K562 (cell line): ENCODE measurements around the gene SPIRE1. TPM values are rescaled to one million over a fixed set of nuclear protein-coding genes. Genes with fewer than 3 reads are reported as not detected.

ENCODE experiments used
- ATAC-seq: fragments of 200-7000 bp; cut with Tn5 transposase; 3 replicates; pipeline ENCODE4 v1.9.1; 2020; ENCODE audit warnings: moderate library complexity
- BruUV-seq: library from RNA; stranded (reverse); fragments of 400-500 nt; replicated peaks from 2 replicates; lab custom pipeline; 2021; lab: Mats Ljungman, UMichigan
- CTCF ChIA-PET: fragments of 300-600 bp; formaldehyde crosslinking; extraction: SDS; loops from one replicate; lab custom pipeline; 2021; ENCODE audit warnings: low intra/inter-chr PET ratio; lab: Yijun Ruan, JAX
- POLR2A ChIA-PET: fragments of 300-600, 350-650 bp; sonication (Branson Sonifier 250); formaldehyde crosslinking; extraction: SDS; loops from one replicate; lab custom pipeline; 2021; ENCODE audit warnings: antibody characterized with exemption, inconsistent platforms; lab: Yijun Ruan, JAX
- DNase-seq, 4 experiments: peaks; one replicate each; pipeline versions ENCODE4 v3.0.0 to v3.0.0-alpha.2; 2011 to 2018; ENCODE audit warnings: low spot score in 3 of 4, mixed read lengths in 3 of 4; ENCODE audit errors: extremely low read depth in 1 of 4
- FAIRE-seq: peaks from 2 replicates; lab custom pipeline; 2011; peaks lifted over from hg19 to GRCh38; lab: Jason Lieb, UNC
- H2AFZ ChIP-seq: 2 replicates; pipeline ENCODE4 v1.6.0; 2011; ENCODE audit warnings: low read depth, low read length, control low read depth, inconsistent platforms
- H3K27ac ChIP-seq: fragments of 200-600 bp; 3 replicates; pipeline ENCODE4 v1.8.0; 2011; ENCODE audit warnings: low read depth, mild to moderate bottlenecking, control low read depth, inconsistent platforms, low read length, moderate library complexity, mixed read lengths; ENCODE audit errors: extremely low read depth
- H3K27me3 ChIP-seq, 2 experiments: fragments of 300-600 bp in 1 of 2; 2 replicates in 1 of 2; 3 replicates in 1 of 2; pipeline versions ENCODE4 v1.6.0 to v1.8.0; 2011; ENCODE audit warnings: inconsistent platforms in 2 of 2, low read length in 2 of 2, mild to moderate bottlenecking in 1 of 2, mixed read lengths in 1 of 2, moderate library complexity in 1 of 2; ENCODE audit not compliant: control insufficient read depth in 2 of 2, insufficient read depth in 2 of 2
- H3K36me3 ChIP-seq: fragments of 300-600 bp; 3 replicates; pipeline ENCODE4 v1.8.0; 2011; ENCODE audit warnings: mild to moderate bottlenecking, low read length, inconsistent platforms; ENCODE audit not compliant: control insufficient read depth, insufficient read depth
- H3K4me1 ChIP-seq, 2 experiments: fragments of 200-600 bp in 1 of 2; replicated peaks in 1 of 2; 2 replicates in 1 of 2; 3 replicates in 1 of 2; pipeline versions ENCODE4 v1.5.1 to v1.8.0; 2011; ENCODE audit warnings: inconsistent platforms in 2 of 2, low read length in 2 of 2, mild to moderate bottlenecking in 1 of 2, mixed read lengths in 1 of 2, moderate library complexity in 1 of 2; ENCODE audit not compliant: control insufficient read depth in 2 of 2, insufficient read depth in 2 of 2
- H3K4me2 ChIP-seq: 2 replicates; pipeline ENCODE4 v1.6.1; 2011; ENCODE audit warnings: low read length, control low read depth, inconsistent platforms, mixed read lengths; ENCODE audit not compliant: insufficient read depth
- H3K4me3 ChIP-seq: fragments of 200-600 bp; sonication (generic), shearing (Covaris generic); 2 replicates; pipeline ENCODE4 v1.5.1; 2016; ENCODE audit warnings: control low read depth, inconsistent platforms
- H3K79me2 ChIP-seq: fragments of 200-600 bp; 3 replicates; pipeline ENCODE4 v1.8.0; 2011; ENCODE audit warnings: low read length, inconsistent platforms; ENCODE audit not compliant: control insufficient read depth, insufficient read depth
- H3K9ac ChIP-seq, 2 experiments: 2 replicates each; pipeline versions ENCODE4 v1.6.0 to v1.6.1; 2011; ENCODE audit warnings: low read depth in 2 of 2, low read length in 2 of 2, control low read depth in 1 of 2, inconsistent platforms in 1 of 2, mild to moderate bottlenecking in 1 of 2, mixed read lengths in 1 of 2; ENCODE audit not compliant: insufficient read depth in 1 of 2
- H3K9me1 ChIP-seq: one replicate; pipeline ENCODE4 v1.6.0; 2011; ENCODE audit warnings: inconsistent platforms, mild to moderate bottlenecking, low read length, moderate library complexity; ENCODE audit not compliant: control insufficient read depth, insufficient read depth
- H3K9me3 ChIP-seq: replicated peaks from 2 replicates; pipeline ENCODE4 v1.5.1; 2011; ENCODE audit warnings: low read depth, low read length, inconsistent platforms; ENCODE audit not compliant: control insufficient read depth, insufficient read depth
- H4K20me1 ChIP-seq: replicated peaks from 2 replicates; pipeline ENCODE4 v1.6.1; 2011; ENCODE audit warnings: low read length, inconsistent platforms, mixed read lengths; ENCODE audit not compliant: control insufficient read depth, insufficient read depth
- EGR1 ChIP-seq: fragments of 450-650 bp; conservative IDR thresholded peaks from 2 replicates; pipeline ENCODE4 v1.6.1; 2017; ENCODE audit warnings: mild to moderate bottlenecking
- FOXP1 ChIP-seq: sonication (generic); formaldehyde crosslinking; IDR thresholded peaks from 2 replicates; pipeline ENCODE4 v1.8.0; 2022; ENCODE audit warnings: mild to moderate bottlenecking, missing genetic modification reagents
- RB1 ChIP-seq: fragments of 450-650 bp; IDR thresholded peaks from 2 replicates; pipeline ENCODE4 v1.6.1; 2017; ENCODE audit warnings: low read depth, mild to moderate bottlenecking
- TAF7 ChIP-seq: fragments of 450-650 bp; IDR thresholded peaks from 2 replicates; pipeline ENCODE4 v1.6.1; 2016; ENCODE audit warnings: missing genetic modification characterization, missing compliant biosample characterization
- ZFX ChIP-seq: sonication (generic); formaldehyde crosslinking; IDR thresholded peaks from 2 replicates; pipeline ENCODE4 v1.8.0; 2022; ENCODE audit warnings: mild to moderate bottlenecking, missing genetic modification reagents, moderate library complexity
- WGBS: fragments of 100-300 bp; shearing (Covaris generic); methylation state at CpG from one replicate; pipeline ENCODE4 v1.1.6; 2016; ENCODE audit warnings: low coverage, mixed read lengths; ENCODE audit not compliant: insufficient coverage; ENCODE audit errors: missing lambda C conversion rate; 5-methylcytosine and 5-hydroxymethylcytosine counted together
- in situ Hi-C: fragments of 300-500 bp; cut with MboI; formaldehyde crosslinking; loops from 4 replicates; pipeline ENCODE4 v1.15.0; 2018; ENCODE audit warnings: inconsistent platforms, mixed read lengths
- intact Hi-C: fragments of 100-400 bp; cut with micrococcal nuclease; formaldehyde crosslinking; loops from 2 replicates; pipeline ENCODE4 v1.14.2; 2022
- polyA plus RNA-seq, 8 experiments: library from polyadenylated mRNA; depleted of rRNA in 4 of 8; stranded (reverse) in 5 of 8; unstranded in 3 of 8; fragments of >200 nt; fragmentation: Nextera tagmentation in 2 of 8; fragmentation: Illumina TruSeq in 1 of 8; extraction: Ambion mirVana in 2 of 8; extraction: Trizol in 1 of 8; gene quantifications; 2 replicates each; pipeline versions ENCODE4 v1.2.1 to v1.2.3, GENCODE V29; 2011 to 2014; ENCODE audit warnings: inconsistent platforms in 1 of 8, missing spikeins in 1 of 8
- total RNA-seq, 7 experiments: library from RNA; depleted of rRNA in 6 of 7; stranded (reverse); fragments of >200 nt in 6 of 7; fragmentation: Illumina TruSeq in 2 of 7; extraction: Trizol in 2 of 7; gene quantifications; 2 replicates each; pipeline versions ENCODE4 v1.2.1 to v1.2.3, GENCODE V29; 2011 to 2021; ENCODE audit warnings: low replicate concordance in 1 of 7
- TF ChIP-seq, protein P1 (sequence below): fragments of 200-800 bp; sonication (Bioruptor generic); IDR thresholded peaks from 2 replicates; pipeline ENCODE4 v1.6.1; 2017; ENCODE audit warnings: missing genetic modification characterization, missing compliant biosample characterization
- TF ChIP-seq, protein P2 (sequence below), 2 experiments: fragments of 450-650 bp in 1 of 2; sonication (generic) in 1 of 2; formaldehyde crosslinking in 1 of 2; IDR thresholded peaks; 2 replicates each; pipeline versions ENCODE4 v1.7.1 to v1.9.0; 2016 to 2022; ENCODE audit warnings: inconsistent platforms in 1 of 2, mild to moderate bottlenecking in 1 of 2, missing genetic modification reagents in 1 of 2
- TF ChIP-seq, protein P3 (sequence below): sonication (generic); formaldehyde crosslinking; IDR thresholded peaks from 2 replicates; pipeline ENCODE4 v1.8.1; 2022; ENCODE audit warnings: missing genetic modification reagents

The SPIRE1 gene
- total and polyA plus RNA-seq, 9 of the 15 experiments (the other 6 are each of a cell fraction or from before 2014, with no cell fraction given): 2.9 to 14.0 (median 10.2) TPM

GRCh38 chr18:12408247-12408869, 249.5 kb downstream of the SPIRE1 start:
- peaks cover 33 to 44% of the 10 kb centered on the region in 2 experiments; a peak in 4 of 5 replicates for H3K4me1 ChIP-seq
- H3K27ac ChIP-seq: peak overlapping the region; percentile 82; the same call in 2 of the 3 replicates
- ChIA-PET CTCF (no interaction called here), POLR2A (interaction anchor here (1.0 to 1.7 kb wide), 7 partner anchors 11 to 285 kb away, joined by 3 to 5 read pairs (median 3); no protein-coding TSS in a partner anchor)
- TF ChIP-seq ZFX (CRISPR knock-in tag): 0 out of 2 replicates have a peak, but pooled peaks have one; percentile 6
- TF ChIP-seq, protein P1, sequence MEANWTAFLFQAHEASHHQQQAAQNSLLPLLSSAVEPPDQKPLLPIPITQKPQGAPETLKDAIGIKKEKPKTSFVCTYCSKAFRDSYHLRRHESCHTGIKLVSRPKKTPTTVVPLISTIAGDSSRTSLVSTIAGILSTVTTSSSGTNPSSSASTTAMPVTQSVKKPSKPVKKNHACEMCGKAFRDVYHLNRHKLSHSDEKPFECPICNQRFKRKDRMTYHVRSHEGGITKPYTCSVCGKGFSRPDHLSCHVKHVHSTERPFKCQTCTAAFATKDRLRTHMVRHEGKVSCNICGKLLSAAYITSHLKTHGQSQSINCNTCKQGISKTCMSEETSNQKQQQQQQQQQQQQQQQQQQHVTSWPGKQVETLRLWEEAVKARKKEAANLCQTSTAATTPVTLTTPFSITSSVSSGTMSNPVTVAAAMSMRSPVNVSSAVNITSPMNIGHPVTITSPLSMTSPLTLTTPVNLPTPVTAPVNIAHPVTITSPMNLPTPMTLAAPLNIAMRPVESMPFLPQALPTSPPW (CRISPR knock-in tag): peak; percentile 79
- TF ChIP-seq EGR1: peak; percentile 34; the same call in 1 of the 2 replicates
- TF ChIP-seq RB1: peak; percentile 19; the same call in 1 of the 2 replicates
- no peak for TF ChIP-seq TAF7 (tag)
- TF ChIP-seq, protein P2, sequence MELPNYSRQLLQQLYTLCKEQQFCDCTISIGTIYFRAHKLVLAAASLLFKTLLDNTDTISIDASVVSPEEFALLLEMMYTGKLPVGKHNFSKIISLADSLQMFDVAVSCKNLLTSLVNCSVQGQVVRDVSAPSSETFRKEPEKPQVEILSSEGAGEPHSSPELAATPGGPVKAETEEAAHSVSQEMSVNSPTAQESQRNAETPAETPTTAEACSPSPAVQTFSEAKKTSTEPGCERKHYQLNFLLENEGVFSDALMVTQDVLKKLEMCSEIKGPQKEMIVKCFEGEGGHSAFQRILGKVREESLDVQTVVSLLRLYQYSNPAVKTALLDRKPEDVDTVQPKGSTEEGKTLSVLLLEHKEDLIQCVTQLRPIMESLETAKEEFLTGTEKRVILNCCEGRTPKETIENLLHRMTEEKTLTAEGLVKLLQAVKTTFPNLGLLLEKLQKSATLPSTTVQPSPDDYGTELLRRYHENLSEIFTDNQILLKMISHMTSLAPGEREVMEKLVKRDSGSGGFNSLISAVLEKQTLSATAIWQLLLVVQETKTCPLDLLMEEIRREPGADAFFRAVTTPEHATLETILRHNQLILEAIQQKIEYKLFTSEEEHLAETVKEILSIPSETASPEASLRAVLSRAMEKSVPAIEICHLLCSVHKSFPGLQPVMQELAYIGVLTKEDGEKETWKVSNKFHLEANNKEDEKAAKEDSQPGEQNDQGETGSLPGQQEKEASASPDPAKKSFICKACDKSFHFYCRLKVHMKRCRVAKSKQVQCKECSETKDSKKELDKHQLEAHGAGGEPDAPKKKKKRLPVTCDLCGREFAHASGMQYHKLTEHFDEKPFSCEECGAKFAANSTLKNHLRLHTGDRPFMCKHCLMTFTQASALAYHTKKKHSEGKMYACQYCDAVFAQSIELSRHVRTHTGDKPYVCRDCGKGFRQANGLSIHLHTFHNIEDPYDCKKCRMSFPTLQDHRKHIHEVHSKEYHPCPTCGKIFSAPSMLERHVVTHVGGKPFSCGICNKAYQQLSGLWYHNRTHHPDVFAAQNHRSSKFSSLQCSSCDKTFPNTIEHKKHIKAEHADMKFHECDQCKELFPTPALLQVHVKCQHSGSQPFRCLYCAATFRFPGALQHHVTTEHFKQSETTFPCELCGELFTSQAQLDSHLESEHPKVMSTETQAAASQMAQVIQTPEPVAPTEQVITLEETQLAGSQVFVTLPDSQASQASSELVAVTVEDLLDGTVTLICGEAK (IDR thresholded peaks at IDR 0.05): peak; percentile 13; the same call in 1 of the 2 replicates
- TF ChIP-seq, protein P2 (CRISPR knock-in tag; IDR thresholded peaks at IDR 0.05): no peak
- TF ChIP-seq, protein P3, sequence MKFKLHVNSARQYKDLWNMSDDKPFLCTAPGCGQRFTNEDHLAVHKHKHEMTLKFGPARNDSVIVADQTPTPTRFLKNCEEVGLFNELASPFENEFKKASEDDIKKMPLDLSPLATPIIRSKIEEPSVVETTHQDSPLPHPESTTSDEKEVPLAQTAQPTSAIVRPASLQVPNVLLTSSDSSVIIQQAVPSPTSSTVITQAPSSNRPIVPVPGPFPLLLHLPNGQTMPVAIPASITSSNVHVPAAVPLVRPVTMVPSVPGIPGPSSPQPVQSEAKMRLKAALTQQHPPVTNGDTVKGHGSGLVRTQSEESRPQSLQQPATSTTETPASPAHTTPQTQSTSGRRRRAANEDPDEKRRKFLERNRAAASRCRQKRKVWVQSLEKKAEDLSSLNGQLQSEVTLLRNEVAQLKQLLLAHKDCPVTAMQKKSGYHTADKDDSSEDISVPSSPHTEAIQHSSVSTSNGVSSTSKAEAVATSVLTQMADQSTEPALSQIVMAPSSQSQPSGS (CRISPR knock-in tag): no peak
- TF ChIP-seq FOXP1 (CRISPR knock-in tag): 0 out of 2 replicates have a peak, but pooled peaks have one; percentile 3
- H4K20me1 ChIP-seq: no peaks in the 10 kb centered on the region
- H3K9me1 ChIP-seq: no peaks in the 10 kb centered on the region
- peak overlapping the region; percentile 86 for H2AFZ ChIP-seq
- no TSS peak for BruUV-seq
- in situ Hi-C loops (no loop called here), intact Hi-C loops (no loop called here)
- ATAC-seq: no peak
- H3K9me3 ChIP-seq: no peaks in the 10 kb centered on the region
- H3K27me3 ChIP-seq: peaks cover 3 to 4% of the 10 kb centered on the region in 2 experiments; a peak in 2 of 5 replicates
- H3K79me2 ChIP-seq: peaks cover 17% of the 10 kb centered on the region
- WGBS: 4% methylated on average over 14 of the region's 32 CpGs
- peak overlapping the region; percentile 86 for H3K4me2 ChIP-seq
- H3K9ac ChIP-seq: peak overlapping the region; percentile 71 to 91; a peak in 3 of 4 replicates
- peak overlapping the region; percentile 51 for H3K4me3 ChIP-seq
- no peaks in the 10 kb centered on the region for H3K36me3 ChIP-seq
- peak in 1 of 4 experiments; percentile 52 for DNase-seq
- peak; percentile 49 for FAIRE-seq
